Chondrocyte (in vitro differentiated cells): ENCODE results near the gene RER1. TPM values are rescaled to one million over a fixed set of nuclear protein-coding genes. Genes with fewer than 3 reads are reported as not detected.

ENCODE experiments used
- DNase-seq: peaks from one replicate; pipeline ENCODE4 v3.0.0; 2021; ENCODE audit warnings: mixed read lengths, low spot score
- H3K27ac Mint-ChIP-seq: one replicate; pipeline ENCODE4 v1.8.0; 2021; ENCODE audit warnings: mild to moderate bottlenecking, moderate library complexity, mixed read lengths; ENCODE audit not compliant: unreplicated experiment
- H3K27me3 Mint-ChIP-seq: 2 replicates; pipeline ENCODE4 v1.8.0; 2021; ENCODE audit warnings: low read depth, mixed read lengths
- H3K36me3 Mint-ChIP-seq: 2 replicates; pipeline ENCODE4 v1.8.0; 2021; ENCODE audit warnings: low read depth, mixed read lengths
- H3K4me1 Mint-ChIP-seq: 2 replicates; pipeline ENCODE4 v1.8.0; 2021; ENCODE audit warnings: low read depth, mild to moderate bottlenecking, mixed read lengths
- H3K4me3 Mint-ChIP-seq: one replicate; pipeline ENCODE4 v1.8.0; 2021; ENCODE audit warnings: mild to moderate bottlenecking, moderate library complexity, mixed read lengths; ENCODE audit not compliant: unreplicated experiment
- H3K9me3 Mint-ChIP-seq: 2 replicates; pipeline ENCODE4 v1.8.0; 2021; ENCODE audit warnings: low read depth, mixed read lengths
- total RNA-seq: library from RNA; stranded (reverse); gene quantifications from 3 replicates; pipeline ENCODE4 v1.2.1, GENCODE V29; 2021
- TF ChIP-seq, protein P1 (sequence below): fragments of 200-600 bp; sonication (generic); IDR thresholded peaks from 2 replicates; pipeline ENCODE4 v1.5.0; 2021; ENCODE audit warnings: antibody characterized with exemption, mild to moderate bottlenecking, moderate library complexity

Gene RER1
- total RNA-seq, 1 donor from 2014 or later: 158 TPM

DNA sequence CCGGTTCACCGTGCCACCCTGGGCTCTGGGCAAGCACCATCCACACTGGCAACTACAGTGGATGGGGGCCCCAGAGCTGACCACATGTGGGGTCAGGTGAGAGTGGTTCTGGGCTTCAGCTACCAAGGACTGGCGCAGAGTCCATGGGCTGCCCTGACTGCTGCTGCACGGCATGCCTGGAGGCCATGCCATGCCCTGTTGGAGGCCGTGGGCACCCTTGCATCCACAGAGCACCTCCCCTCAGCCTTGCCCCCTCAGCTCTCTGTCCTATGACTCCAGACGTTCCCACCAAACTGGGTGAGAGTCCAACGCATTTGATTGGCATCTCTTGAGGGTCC is 15.7 kb upstream of the RER1 start:
- TF ChIP-seq, protein P1, sequence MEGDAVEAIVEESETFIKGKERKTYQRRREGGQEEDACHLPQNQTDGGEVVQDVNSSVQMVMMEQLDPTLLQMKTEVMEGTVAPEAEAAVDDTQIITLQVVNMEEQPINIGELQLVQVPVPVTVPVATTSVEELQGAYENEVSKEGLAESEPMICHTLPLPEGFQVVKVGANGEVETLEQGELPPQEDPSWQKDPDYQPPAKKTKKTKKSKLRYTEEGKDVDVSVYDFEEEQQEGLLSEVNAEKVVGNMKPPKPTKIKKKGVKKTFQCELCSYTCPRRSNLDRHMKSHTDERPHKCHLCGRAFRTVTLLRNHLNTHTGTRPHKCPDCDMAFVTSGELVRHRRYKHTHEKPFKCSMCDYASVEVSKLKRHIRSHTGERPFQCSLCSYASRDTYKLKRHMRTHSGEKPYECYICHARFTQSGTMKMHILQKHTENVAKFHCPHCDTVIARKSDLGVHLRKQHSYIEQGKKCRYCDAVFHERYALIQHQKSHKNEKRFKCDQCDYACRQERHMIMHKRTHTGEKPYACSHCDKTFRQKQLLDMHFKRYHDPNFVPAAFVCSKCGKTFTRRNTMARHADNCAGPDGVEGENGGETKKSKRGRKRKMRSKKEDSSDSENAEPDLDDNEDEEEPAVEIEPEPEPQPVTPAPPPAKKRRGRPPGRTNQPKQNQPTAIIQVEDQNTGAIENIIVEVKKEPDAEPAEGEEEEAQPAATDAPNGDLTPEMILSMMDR: no peak
- Mint-ChIP-seq H3K36me3 (no peaks in the 10 kb centered on the region), H3K27ac (no peak overlapping the region), H3K27me3 (no peaks in the 10 kb centered on the region), H3K4me3 (no peak overlapping the region), H3K4me1 (peaks cover 11% of the 10 kb centered on the region), H3K9me3 (no peaks in the 10 kb centered on the region)
- DNase-seq: peak; percentile 80

DNA sequence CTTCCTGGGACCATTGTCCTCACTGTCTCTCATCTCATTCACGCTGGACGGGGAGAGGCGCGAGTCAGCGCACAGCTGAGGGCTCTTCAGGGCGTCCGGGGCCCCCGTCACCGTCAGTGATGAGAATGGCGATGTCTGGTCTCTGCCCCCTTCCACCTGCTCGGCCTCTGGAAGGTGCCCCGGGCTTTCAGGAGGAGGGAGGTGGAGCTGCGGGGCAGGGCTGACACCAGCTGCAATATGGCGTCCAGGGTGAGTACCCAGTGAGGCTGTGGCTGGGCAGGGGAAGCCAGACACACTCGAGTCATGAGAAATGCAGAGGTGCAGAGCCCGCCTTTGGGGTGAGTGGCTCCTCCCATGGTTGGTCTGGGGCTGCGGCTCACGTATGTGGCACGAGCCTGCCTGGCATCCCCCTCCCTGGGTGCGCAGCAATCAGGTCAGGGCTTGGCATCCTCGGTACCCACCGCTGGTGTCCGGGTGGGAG is 15.3 kb upstream of the RER1 start:
- no peaks in the 10 kb centered on the region for H3K36me3 Mint-ChIP-seq
- no peak overlapping the region for H3K27ac Mint-ChIP-seq
- H3K4me1 Mint-ChIP-seq: peaks cover 11% of the 10 kb centered on the region
- H3K27me3 Mint-ChIP-seq: no peaks in the 10 kb centered on the region
- no peak overlapping the region for H3K4me3 Mint-ChIP-seq
- TF ChIP-seq, protein P1: no peak
- peak; percentile 88 for DNase-seq
- no peaks in the 10 kb centered on the region for H3K9me3 Mint-ChIP-seq

DNA sequence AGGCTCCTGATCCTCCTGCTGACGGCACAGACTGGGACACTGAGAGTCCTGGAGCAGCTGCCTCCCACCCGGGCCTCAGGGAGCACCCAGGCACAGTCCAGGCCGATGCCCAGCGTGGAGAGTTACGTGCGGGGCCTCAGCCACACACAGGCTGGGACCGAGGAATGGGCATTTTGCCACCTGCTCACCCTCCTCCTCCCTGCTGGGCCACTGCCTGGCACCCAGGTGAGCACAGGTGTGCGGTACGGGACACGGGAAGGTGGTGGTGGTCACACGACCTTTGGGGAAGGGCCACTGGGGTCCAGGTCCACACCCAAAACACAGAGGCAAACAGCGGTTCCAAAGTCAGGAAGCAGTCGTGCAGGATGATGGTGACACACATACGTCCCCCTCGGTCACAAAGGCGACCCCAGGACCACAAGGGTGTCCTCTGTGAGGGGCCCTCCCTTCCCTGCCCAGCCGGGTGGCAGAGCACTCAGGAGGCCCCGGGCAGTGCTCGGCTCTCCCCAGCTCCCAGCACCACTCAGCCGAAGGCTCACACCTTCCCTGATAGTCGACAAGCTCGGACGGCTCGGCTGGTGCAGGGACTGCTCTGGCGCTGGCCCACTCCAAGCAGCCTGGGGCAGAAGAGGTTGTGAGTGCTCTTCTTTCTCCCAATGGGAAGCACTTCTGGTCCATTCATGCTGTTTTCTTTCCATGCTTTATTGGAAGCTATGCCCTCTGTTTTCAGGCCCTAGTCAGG is 14.5 kb upstream of the RER1 start:
- Mint-ChIP-seq H3K9me3 (no peaks in the 10 kb centered on the region), H3K36me3 (no peaks in the 10 kb centered on the region), H3K27ac (no peak overlapping the region), H3K27me3 (no peaks in the 10 kb centered on the region), H3K4me3 (no peak overlapping the region), H3K4me1 (peaks cover 11% of the 10 kb centered on the region)
- peak; percentile 79 for DNase-seq
- TF ChIP-seq, protein P1: no peak

GRCh38 chr1:2377751-2378440 is 13.7 kb upstream of the RER1 start:
- no peaks in the 10 kb centered on the region for H3K36me3 Mint-ChIP-seq
- H3K27ac Mint-ChIP-seq: no peak overlapping the region
- TF ChIP-seq, protein P1: no peak
- no peaks in the 10 kb centered on the region for H3K27me3 Mint-ChIP-seq
- peaks cover 4% of the 10 kb centered on the region for H3K4me1 Mint-ChIP-seq
- DNase-seq: peak; percentile 82
- no peak overlapping the region for H3K4me3 Mint-ChIP-seq
- no peaks in the 10 kb centered on the region for H3K9me3 Mint-ChIP-seq

DNA sequence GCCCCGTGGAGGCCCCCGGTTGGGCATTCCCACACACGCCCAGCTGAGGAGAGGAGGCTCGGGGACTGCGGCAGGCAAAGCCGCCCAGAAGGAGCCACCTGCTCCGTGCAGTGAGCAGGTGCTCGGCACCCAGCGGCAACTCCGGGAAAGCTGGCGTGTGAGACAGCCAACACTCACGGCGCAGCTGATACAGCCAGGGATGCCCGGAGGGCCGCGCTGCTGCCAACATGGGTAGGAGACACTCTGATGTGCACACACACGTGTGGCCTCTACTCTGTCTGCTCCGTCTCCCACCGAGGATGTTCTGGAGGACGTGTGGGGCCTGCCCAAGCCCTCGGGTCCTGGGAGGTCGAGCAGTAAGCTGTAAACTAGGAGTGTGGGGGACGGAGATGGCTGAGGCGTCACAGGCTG is 13.2 kb upstream of the RER1 start:
- Mint-ChIP-seq H3K27ac (no peak overlapping the region), H3K4me1 (no peaks in the 10 kb centered on the region), H3K4me3 (no peak overlapping the region), H3K27me3 (no peaks in the 10 kb centered on the region), H3K9me3 (no peaks in the 10 kb centered on the region), H3K36me3 (no peaks in the 10 kb centered on the region)
- DNase-seq: peak; percentile 86
- TF ChIP-seq, protein P1: no peak
